Astrocyte of the spinal cord (primary cell): ENCODE data around the gene HSF4.
A peak's percentile ranks its signal among the peaks of the same experiment; 100 is the strongest.

Experiments
- DNase-seq: peaks from one replicate; pipeline ENCODE4 v3.0.0; 2011; ENCODE audit warnings: low read depth, low spot score
- H3K4me3 ChIP-seq: 2 replicates; pipeline ENCODE4 v1.5.1; 2011; ENCODE audit warnings: low read depth, mild to moderate bottlenecking, low read length, moderate library complexity
- CTCF ChIP-seq: IDR thresholded peaks from 2 replicates; pipeline ENCODE4 v1.5.1; 2012; ENCODE audit warnings: low read depth, mild to moderate bottlenecking, low read length, inconsistent platforms
- in situ Hi-C: cut with HindIII; loops from 2 replicates; pipeline ENCODE4 v1.10.0; 2017; ENCODE audit warnings: low sequenced_read_pairs

HSF4 gene

GRCh38 chr16:67184995-67185650, 20.6 kb downstream of the HSF4 start:
- peak; percentile 88 for TF ChIP-seq CTCF
- no peak overlapping the region for H3K4me3 ChIP-seq
- in situ Hi-C loops, result no loop called here
- peak; percentile 89 for DNase-seq

- no peak for TF ChIP-seq CTCF
- in situ Hi-C loops, result no loop called here
- H3K4me3 ChIP-seq, result no peak overlapping the region
- DNase-seq, result no peak
Observed at GRCh38 chr16:67185651-67186134, 21.1 kb downstream of the HSF4 start.

- in situ Hi-C loops, result no loop called here
- no peak overlapping the region for H3K4me3 ChIP-seq
Observed at GRCh38 chr16:67186550-67186950, 22.0 kb downstream of the HSF4 start.

DNA sequence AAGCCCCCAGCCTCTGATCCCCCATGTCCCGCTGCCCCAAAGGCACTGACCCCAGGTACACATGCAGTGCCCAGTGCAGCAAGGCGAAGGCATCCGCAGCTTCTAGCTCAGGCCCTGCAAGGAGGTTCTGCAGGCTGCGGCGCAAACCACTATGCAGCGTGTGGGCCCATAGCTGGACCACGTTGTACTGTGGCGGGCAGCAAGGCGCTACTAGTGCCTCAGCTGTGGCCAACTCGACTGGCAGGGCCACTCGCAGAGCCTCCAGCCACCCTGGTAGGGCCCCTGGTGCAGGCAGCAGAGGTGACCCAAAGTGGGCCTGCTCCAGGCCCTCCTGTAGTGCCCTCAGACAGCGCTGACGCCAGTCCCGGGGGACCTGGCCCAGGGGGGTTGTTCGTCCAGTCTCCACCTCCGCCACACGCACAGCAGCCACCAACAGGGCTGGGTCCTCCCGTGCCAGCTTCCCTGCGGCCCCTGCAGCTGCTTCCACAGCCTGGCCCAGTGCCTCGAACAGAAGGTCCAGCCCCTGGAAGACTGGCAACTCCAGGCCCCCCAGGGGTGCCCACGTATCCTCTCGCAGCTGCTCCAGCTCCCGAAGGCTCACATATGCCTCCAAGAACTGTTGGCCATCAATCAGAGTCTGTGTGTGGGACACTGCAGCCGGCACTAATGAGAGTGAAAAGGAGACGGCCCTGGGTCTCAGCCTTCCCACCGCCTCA, 22.8 kb downstream of the HSF4 start:
- in situ Hi-C loops, result no loop called here
- no peak for DNase-seq
- H3K4me3 ChIP-seq, result no peak overlapping the region
- no peak for TF ChIP-seq CTCF

More at GRCh38 chr16:67186550-67186950, 22.0 kb downstream of the HSF4 start:
- DNase-seq, result no peak
- no peak for TF ChIP-seq CTCF

DNA sequence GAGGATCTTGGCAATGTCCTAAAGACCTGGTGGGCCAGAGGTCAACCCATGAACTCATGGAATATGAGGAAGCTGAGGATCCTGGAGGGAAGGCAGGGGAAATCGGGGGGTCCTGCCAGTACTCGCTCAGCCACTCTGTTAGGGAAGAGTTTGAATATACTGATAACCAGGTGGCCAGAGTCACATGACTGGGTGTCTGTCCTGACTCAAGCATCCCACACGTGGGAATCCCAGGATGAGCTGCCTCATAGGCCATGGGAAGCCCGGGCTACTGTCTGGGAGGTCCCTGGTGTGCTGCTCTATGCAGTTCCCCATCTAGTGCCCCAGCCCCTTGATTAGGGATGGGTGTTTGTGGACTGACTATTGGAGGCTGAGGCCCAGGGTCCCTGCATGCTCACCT, 23.8 kb downstream of the HSF4 start:
- no peak for DNase-seq
- H3K4me3 ChIP-seq, result no peak overlapping the region
- in situ Hi-C loops, result no loop called here
- no peak for TF ChIP-seq CTCF

DNA sequence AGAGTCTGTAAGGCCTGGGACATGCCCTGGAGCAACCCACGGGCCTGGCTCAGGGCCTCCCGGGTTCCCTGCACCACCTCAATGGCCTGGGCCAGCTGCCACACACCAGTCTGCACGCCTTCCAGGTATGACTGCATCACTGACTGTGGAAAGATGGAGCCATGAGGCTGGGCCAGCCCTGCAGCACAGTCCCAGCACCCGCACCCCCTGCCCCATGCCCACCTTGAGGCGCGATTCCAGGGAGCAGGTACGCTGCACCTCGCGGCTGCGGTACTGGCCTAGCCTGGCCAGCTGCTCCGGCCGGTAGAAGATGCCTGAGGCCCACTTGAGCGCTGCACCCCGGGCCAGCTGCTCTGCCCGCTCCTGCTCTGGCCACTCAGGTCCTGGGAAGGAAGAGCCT, 24.3 kb downstream of the HSF4 start:
- in situ Hi-C loops, result no loop called here
- TF ChIP-seq CTCF, result no peak
- DNase-seq, result no peak
- no peak overlapping the region for H3K4me3 ChIP-seq
